ENCODE results near the gene MKLN1.

GRCh38 chr7:131454498-131454897 lies 126.8 kb downstream of the MKLN1 start:
- TF ChIP-seq, protein P1, sequence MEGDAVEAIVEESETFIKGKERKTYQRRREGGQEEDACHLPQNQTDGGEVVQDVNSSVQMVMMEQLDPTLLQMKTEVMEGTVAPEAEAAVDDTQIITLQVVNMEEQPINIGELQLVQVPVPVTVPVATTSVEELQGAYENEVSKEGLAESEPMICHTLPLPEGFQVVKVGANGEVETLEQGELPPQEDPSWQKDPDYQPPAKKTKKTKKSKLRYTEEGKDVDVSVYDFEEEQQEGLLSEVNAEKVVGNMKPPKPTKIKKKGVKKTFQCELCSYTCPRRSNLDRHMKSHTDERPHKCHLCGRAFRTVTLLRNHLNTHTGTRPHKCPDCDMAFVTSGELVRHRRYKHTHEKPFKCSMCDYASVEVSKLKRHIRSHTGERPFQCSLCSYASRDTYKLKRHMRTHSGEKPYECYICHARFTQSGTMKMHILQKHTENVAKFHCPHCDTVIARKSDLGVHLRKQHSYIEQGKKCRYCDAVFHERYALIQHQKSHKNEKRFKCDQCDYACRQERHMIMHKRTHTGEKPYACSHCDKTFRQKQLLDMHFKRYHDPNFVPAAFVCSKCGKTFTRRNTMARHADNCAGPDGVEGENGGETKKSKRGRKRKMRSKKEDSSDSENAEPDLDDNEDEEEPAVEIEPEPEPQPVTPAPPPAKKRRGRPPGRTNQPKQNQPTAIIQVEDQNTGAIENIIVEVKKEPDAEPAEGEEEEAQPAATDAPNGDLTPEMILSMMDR (IDR thresholded peaks at IDR 0.05; ENCODE audit: low read length), result no peak
- no peak for TF ChIP-seq EZH2 (IDR thresholded peaks at IDR 0.05; ENCODE audit: borderline replicate concordance, low read length)

Measured in OCI-LY1 (cell line).